ENCODE results near the gene FAU. TPM values are rescaled to one million over a fixed set of nuclear protein-coding genes. Genes with fewer than 3 reads are reported as not detected.
"Not testable (repeated sequence)": the region's sequence is repeated elsewhere in the genome, so short reads cannot be mapped to it uniquely, and the experiment has no call there.

Gene FAU
- total RNA-seq, 4 donors from 2014 or later, result 524 to 2,189 (median 600) TPM

- Histone ChIP-seq H3K27ac (peak overlapping the region; percentile 61 to 82 (median 73)), H3K36me3 (no peaks in the 10 kb centered on the region), H3K4me1 (peaks cover 8 to 12% of the 10 kb centered on the region in 2 donors), H3K27me3 (no peaks in the 10 kb centered on the region), H3K4me3 (replicated peaks in 1 of 3) (no peak overlapping the region), H3K9me3 (no peaks in the 10 kb centered on the region)
- intact Hi-C loops (cut with DNase I), result no loop called here
- TF ChIP-seq CTCF (IDR thresholded peaks at IDR 0.05) (peak in 1 of 6 experiments; percentile 8), POLR2A (IDR thresholded peaks at IDR 0.05) (peak in 1 of 2 donors; percentile 40)
- 12 to 20% methylated on average over 11 to 12 of the region's 12 CpGs for WGBS, 2 donors
- DNase-seq, result peak; percentile 97 to 98
Measured at GRCh38 chr11:65150509-65151299, 28.8 kb upstream of the FAU start.

- peak overlapping the region; percentile 61 to 82 (median 73) for H3K27ac ChIP-seq
- H3K9me3 ChIP-seq; H3K36me3 ChIP-seq; H3K27me3 ChIP-seq; H3K4me3 ChIP-seq (replicated peaks in 1 of 3); DNase-seq; intact Hi-C loops (cut with DNase I): not testable (repeated sequence)
- peaks cover 8 to 12% of the 10 kb centered on the region in 2 donors for H3K4me1 ChIP-seq
- 58 to 72% methylated on average over 10 of the region's 10 CpGs for WGBS, 2 donors
Measured at GRCh38 chr11:65150131-65150508, 28.2 kb upstream of the FAU start.

- Histone ChIP-seq H3K4me1 (peaks cover 8 to 12% of the 10 kb centered on the region in 2 donors), H3K27ac (no peak overlapping the region), H3K9me3 (no peaks in the 10 kb centered on the region), H3K4me3 (replicated peaks in 1 of 3) (no peak overlapping the region), H3K36me3 (no peaks in the 10 kb centered on the region), H3K27me3 (no peaks in the 10 kb centered on the region)
- peak in 1 of 2 donors; percentile 29 for DNase-seq
- 78 to 79% methylated on average over 5 of the region's 5 CpGs for WGBS, 2 donors
- intact Hi-C loops (cut with DNase I), result no loop called here
- TF ChIP-seq CTCF (IDR thresholded peaks at IDR 0.05), result no peak
Measured at GRCh38 chr11:65148657-65149056, 26.7 kb upstream of the FAU start.

GRCh38 chr11:65147352-65148075 lies 25.6 kb upstream of the FAU start:
- H3K4me1 ChIP-seq, result peaks cover 8 to 12% of the 10 kb centered on the region in 2 donors
- H3K36me3 ChIP-seq, result no peaks in the 10 kb centered on the region
- DNase-seq, result no peak
- no peaks in the 10 kb centered on the region for H3K9me3 ChIP-seq
- no peaks in the 10 kb centered on the region for H3K27me3 ChIP-seq
- WGBS, 2 donors, result 77 to 86% methylated on average over 2 of the region's 2 CpGs
- H3K27ac ChIP-seq, result no peak overlapping the region
- TF ChIP-seq POLR2A (IDR thresholded peaks at IDR 0.05) (no peak), CTCF (IDR thresholded peaks at IDR 0.05) (no peak)
- intact Hi-C loops (cut with DNase I), result no loop called here
- no peak overlapping the region for H3K4me3 ChIP-seq (replicated peaks in 1 of 3)

GRCh38 chr11:65141896-65142494 lies 20.1 kb upstream of the FAU start:
- H3K36me3 ChIP-seq, result no peaks in the 10 kb centered on the region
- peak; percentile 54 to 72 for DNase-seq
- H3K4me1 ChIP-seq, result peaks cover 4 to 6% of the 10 kb centered on the region in 2 donors
- no peak overlapping the region for H3K27ac ChIP-seq
- 58 to 60% methylated on average over 7 of the region's 7 CpGs for WGBS, 2 donors
- intact Hi-C loops (cut with DNase I), result no loop called here
- H3K9me3 ChIP-seq, result no peaks in the 10 kb centered on the region
- no peaks in the 10 kb centered on the region for H3K27me3 ChIP-seq
- no peak overlapping the region for H3K4me3 ChIP-seq (replicated peaks in 1 of 3)
- no peak for TF ChIP-seq CTCF (IDR thresholded peaks at IDR 0.05)

All from thyroid gland (tissue), 4 donors.